ENCODE measurements around the gene BCKDHB.

DNA sequence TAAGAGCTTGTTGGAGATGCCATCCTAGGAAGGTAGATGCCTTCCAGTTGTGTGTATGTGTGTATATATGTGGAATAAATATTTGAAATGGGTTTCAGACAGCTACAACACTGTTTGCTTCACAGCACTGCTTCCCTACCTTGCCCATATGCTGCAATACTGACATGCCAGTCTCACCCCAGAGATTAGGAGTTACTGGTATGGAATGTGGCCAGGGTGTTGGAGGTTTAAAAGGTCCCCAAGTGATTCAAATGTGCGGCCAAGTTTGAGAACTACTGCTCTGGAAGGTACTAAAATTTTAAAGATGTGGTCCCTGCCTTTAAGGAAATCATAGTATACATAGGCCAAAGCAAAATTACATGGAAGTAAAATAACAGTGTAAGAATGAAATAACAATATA lies 39.5 kb downstream of the BCKDHB start:
- TF ChIP-seq SUZ12 (IDR thresholded peaks at IDR 0.05) (no peak), ELF4 (IDR thresholded peaks at IDR 0.05) (no peak), PKNOX1 (IDR thresholded peaks at IDR 0.05) (no peak), FOXM1 (IDR thresholded peaks at IDR 0.05; ENCODE audit: borderline replicate concordance) (no peak), FOXA1 (IDR thresholded peaks at IDR 0.05) (no peak), SP1 (IDR thresholded peaks at IDR 0.05) (no peak)
